ENCODE results near the gene VIT.

The VIT gene

DNA sequence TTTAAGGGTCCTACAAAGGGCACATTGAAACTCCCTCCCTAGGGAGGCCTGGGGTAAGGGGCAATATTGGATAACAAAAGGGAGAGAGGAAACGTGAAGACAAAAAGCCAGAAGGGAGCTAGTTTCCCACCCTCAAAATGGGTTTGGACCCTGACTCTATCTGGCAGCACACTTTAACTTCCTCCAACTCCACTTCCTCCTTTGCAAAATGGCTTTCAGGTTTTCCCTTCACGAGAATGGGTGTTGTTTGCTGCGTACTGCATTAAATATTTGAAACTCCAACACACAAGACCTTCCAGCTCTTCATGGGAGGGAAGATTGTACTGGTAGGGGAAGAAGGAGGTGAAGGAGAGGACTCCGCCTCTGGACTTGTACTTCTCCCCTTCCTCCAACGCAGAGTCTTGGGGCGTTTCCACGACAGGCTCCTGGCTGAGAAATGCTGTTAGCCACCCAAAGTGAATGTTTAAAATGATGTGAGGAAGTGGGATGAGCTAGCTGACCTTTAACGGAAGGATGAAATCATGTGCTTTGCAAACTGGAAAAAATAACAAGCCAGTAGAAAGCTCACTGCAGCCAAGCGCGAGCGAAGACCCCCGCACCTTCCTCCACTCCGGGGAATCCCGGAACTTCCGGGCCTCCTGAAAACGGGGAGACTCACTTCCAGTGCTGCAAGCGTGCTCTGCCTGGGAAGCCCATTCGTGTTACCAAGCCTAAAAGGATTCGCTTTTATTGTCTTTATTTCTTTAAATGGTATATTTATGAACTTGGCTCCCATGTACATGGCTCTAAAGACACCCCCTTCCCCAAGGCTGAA, 85.6 kb downstream of the VIT start:
- Mint-ChIP-seq H3K9me3 (no peaks in the 10 kb centered on the region), H3K4me1 (peaks cover 29% of the 10 kb centered on the region), H3K27ac (peak overlapping the region; percentile 14), H3K36me3 (ENCODE audit: low read depth) (no peaks in the 10 kb centered on the region), H3K4me3 (no peak overlapping the region), H3K27me3 (ENCODE audit: low read depth, poor library complexity) (no peaks in the 10 kb centered on the region)
- no peak for DNase-seq
- TF ChIP-seq, protein P1, sequence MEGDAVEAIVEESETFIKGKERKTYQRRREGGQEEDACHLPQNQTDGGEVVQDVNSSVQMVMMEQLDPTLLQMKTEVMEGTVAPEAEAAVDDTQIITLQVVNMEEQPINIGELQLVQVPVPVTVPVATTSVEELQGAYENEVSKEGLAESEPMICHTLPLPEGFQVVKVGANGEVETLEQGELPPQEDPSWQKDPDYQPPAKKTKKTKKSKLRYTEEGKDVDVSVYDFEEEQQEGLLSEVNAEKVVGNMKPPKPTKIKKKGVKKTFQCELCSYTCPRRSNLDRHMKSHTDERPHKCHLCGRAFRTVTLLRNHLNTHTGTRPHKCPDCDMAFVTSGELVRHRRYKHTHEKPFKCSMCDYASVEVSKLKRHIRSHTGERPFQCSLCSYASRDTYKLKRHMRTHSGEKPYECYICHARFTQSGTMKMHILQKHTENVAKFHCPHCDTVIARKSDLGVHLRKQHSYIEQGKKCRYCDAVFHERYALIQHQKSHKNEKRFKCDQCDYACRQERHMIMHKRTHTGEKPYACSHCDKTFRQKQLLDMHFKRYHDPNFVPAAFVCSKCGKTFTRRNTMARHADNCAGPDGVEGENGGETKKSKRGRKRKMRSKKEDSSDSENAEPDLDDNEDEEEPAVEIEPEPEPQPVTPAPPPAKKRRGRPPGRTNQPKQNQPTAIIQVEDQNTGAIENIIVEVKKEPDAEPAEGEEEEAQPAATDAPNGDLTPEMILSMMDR (IDR thresholded peaks at IDR 0.05) = no peak

GRCh38 chr2:36783246-36783645, 86.7 kb downstream of the VIT start:
- Mint-ChIP-seq H3K9me3 (no peaks in the 10 kb centered on the region), H3K27ac (peak overlapping the region; percentile 14), H3K36me3 (ENCODE audit: low read depth) (no peaks in the 10 kb centered on the region), H3K27me3 (ENCODE audit: low read depth, poor library complexity) (no peaks in the 10 kb centered on the region), H3K4me1 (peaks cover 29% of the 10 kb centered on the region), H3K4me3 (no peak overlapping the region)
- TF ChIP-seq, protein P1 (IDR thresholded peaks at IDR 0.05) = no peak
- no peak for DNase-seq

DNA sequence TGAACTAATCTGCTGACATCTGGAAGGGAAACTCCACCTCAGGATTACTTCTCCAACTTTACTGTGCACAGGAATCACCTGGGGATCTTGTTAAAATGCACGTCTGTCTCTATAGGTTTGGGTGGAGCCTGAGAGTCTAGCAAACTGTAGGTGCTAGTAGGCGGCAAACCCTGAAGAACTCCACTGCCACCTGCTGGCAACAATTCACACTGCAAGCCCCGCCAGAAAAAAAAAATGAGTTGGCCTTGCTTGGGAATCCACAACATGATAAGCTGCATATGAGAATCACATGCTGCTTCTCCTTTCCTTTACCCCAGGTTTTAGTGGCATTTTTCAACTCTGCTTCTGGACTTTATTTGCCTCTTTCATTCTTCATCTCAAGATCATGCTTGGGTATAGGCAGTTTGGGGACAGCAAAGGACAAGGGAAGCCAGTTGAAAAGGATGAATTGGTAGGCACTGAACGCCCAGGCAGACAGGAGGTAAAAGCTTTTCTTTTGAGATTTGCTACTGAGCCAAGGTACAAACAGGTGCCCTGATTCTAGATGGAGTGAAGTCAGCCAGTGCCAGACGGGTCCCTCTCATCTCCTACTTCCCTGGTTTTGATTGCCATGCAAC, 88.8 kb downstream of the VIT start:
- Mint-ChIP-seq H3K27me3 (ENCODE audit: low read depth, poor library complexity) (no peaks in the 10 kb centered on the region), H3K4me3 (no peak overlapping the region), H3K27ac (no peak overlapping the region), H3K9me3 (no peaks in the 10 kb centered on the region), H3K4me1 (peaks cover 38% of the 10 kb centered on the region), H3K36me3 (ENCODE audit: low read depth) (no peaks in the 10 kb centered on the region)
- DNase-seq = peak; percentile 74
- TF ChIP-seq, protein P1 (IDR thresholded peaks at IDR 0.05) = peak; percentile 97

- no peak overlapping the region for H3K4me3 Mint-ChIP-seq
- H3K4me1 Mint-ChIP-seq = peaks cover 9% of the 10 kb centered on the region
These were observed 92.8 kb downstream of the VIT start for GRCh38 chr2:36789181-36789804.

GRCh38 chr2:36792951-36793350, 96.4 kb downstream of the VIT start:
- TF ChIP-seq, protein P1 (IDR thresholded peaks at IDR 0.05) = no peak
- H3K4me3 Mint-ChIP-seq = no peak overlapping the region
- peaks cover 6% of the 10 kb centered on the region for H3K27me3 Mint-ChIP-seq (ENCODE audit: low read depth, poor library complexity)
- no peak for DNase-seq
- H3K36me3 Mint-ChIP-seq (ENCODE audit: low read depth) = no peaks in the 10 kb centered on the region
- peaks cover 9% of the 10 kb centered on the region for H3K4me1 Mint-ChIP-seq
- H3K9me3 Mint-ChIP-seq = no peaks in the 10 kb centered on the region
- H3K27ac Mint-ChIP-seq = no peak overlapping the region

More at GRCh38 chr2:36789181-36789804, 92.8 kb downstream of the VIT start:
- DNase-seq = no peak
- Mint-ChIP-seq H3K36me3 (ENCODE audit: low read depth) (no peaks in the 10 kb centered on the region), H3K9me3 (no peaks in the 10 kb centered on the region), H3K27ac (peak overlapping the region; percentile 76), H3K27me3 (ENCODE audit: low read depth, poor library complexity) (peaks cover 6% of the 10 kb centered on the region)
- TF ChIP-seq, protein P1 (IDR thresholded peaks at IDR 0.05) = no peak

Measured in nephron progenitor cell (in vitro differentiated cells).